IPS DF 6.9 (cell line): ENCODE measurements around the gene HEPHL1.

Experiments used
- DNase-seq: peaks from one replicate; pipeline ENCODE4 v3.0.0-alpha.2; 2013; ENCODE audit warnings: low read depth, low spot score
- H3K27ac ChIP-seq: one replicate; pipeline ENCODE4 v1.5.1; 2013; ENCODE audit warnings: low read length, control low read depth
- H3K27me3 ChIP-seq: 2 replicates; pipeline ENCODE4 v1.6.1; 2013; ENCODE audit warnings: mild to moderate bottlenecking, low read length; ENCODE audit not compliant: control insufficient read depth, insufficient read depth
- H3K36me3 ChIP-seq: 2 replicates; pipeline ENCODE4 v1.6.1; 2013; ENCODE audit warnings: low read length; ENCODE audit not compliant: control insufficient read depth, insufficient read depth
- H3K4me1 ChIP-seq: 2 replicates; pipeline ENCODE4 v1.6.1; 2013; ENCODE audit warnings: low read length; ENCODE audit not compliant: control insufficient read depth, insufficient read depth
- H3K4me3 ChIP-seq: 2 replicates; pipeline ENCODE4 v1.5.1; 2013; ENCODE audit warnings: mild to moderate bottlenecking, low read length
- H3K9me3 ChIP-seq: 2 replicates; pipeline ENCODE4 v1.6.1; 2013; ENCODE audit warnings: low read length, inconsistent platforms; ENCODE audit not compliant: control insufficient read depth, insufficient read depth
- whole genome bisulfite sequencing: extraction: QIAGEN DNeasy Blood & Tissue Kit; methylation state at CpG from one replicate; pipeline ENCODE4 v1.1.7; 2013; ENCODE audit warnings: mixed read lengths, missing lambda C conversion rate; ENCODE audit not compliant: insufficient read length, insufficient coverage; 5-methylcytosine and 5-hydroxymethylcytosine counted together

HEPHL1 gene

DNA sequence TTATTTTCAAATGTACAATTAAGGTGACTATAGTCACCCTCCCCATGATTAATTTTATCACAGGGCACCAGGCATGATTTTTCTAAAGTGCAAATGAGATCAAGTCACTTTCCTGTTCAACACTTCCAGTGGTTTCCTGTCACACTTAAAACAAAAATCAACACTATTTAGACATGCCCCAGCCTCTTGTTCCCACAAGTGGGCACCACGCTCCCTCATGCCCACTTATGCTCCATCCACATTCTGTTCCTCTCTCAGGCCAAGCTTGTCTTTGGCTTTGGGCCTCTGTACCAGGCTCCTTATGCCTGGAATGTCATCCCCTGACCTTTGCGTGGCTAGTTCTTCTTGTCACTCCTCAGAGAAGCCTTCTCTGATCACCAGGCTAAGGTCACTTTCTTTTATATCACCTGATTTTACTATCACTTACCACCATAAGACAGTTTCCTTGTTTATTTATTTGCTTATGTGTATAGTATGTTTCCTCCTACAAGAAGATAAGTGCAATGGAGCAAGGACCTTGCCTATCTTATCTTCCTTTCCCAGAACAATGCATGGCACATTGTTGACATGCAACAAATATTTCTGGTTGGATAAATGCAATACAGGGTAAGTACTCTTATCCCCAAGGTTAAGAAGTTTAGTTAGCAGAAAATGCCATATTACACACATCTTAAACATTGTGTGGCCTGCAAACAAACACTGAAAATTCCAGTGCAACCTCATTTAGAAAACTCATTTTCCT lies 56.6 kb downstream of the HEPHL1 start:
- Histone ChIP-seq H3K4me3 (no peak overlapping the region), H3K27ac (no peak overlapping the region), H3K27me3 (no peaks in the 10 kb centered on the region), H3K36me3 (no peaks in the 10 kb centered on the region), H3K9me3 (no peaks in the 10 kb centered on the region), H3K4me1 (no peaks in the 10 kb centered on the region)
- no CpG with 5 or more reads among the region's 2 CpGs for WGBS
- no peak for DNase-seq

DNA sequence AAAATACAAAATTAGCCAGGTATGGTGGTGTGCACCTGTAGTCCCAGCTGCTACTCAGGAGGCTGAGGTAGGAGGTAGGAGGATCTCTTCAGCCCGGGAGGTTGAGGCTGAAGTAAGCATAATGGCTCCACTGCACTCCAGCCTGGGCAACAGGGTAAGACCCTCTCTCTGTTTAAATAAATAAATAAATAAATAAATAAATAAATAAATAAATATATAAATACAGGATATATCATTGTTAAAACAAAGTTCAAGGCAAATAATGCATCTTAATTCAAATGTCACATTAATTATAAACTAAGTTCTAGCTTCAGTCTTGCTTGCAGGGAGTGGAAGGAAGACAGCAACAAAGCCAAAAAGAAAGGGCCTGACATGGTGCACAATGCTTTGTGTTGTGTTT lies 63.0 kb downstream of the HEPHL1 start:
- H3K36me3 ChIP-seq = no peaks in the 10 kb centered on the region
- no peak overlapping the region for H3K27ac ChIP-seq
- H3K4me3 ChIP-seq = no peak overlapping the region
- H3K4me1 ChIP-seq = no peaks in the 10 kb centered on the region
- H3K27me3 ChIP-seq = no peaks in the 10 kb centered on the region
- no peak for DNase-seq
- H3K9me3 ChIP-seq = no peaks in the 10 kb centered on the region; the same call in 1 of the 2 replicates
- no CpG with 5 or more reads among the region's 1 CpG for whole genome bisulfite sequencing

DNA sequence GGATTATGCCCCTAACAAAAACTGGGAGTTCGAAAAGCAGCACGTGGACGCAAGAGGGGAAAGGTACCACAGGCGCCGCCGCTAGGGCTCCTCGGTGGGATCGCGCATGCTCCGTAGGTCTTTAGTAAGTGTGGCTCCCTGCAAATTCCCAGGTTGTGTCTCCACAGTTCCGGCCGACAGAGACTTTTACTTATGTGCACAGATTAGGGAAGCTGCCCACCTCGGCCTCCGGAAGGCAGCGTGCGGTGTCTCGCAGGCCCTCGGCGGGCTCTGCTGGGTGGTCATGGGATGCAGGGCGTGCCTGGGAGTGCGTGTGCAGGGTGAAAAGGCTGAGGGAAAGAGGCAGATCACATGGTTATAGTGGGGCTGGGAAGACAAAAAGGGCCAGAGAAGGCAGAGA lies 67.8 kb downstream of the HEPHL1 start:
- no peaks in the 10 kb centered on the region for H3K4me1 ChIP-seq
- no peaks in the 10 kb centered on the region for H3K36me3 ChIP-seq
- no peaks in the 10 kb centered on the region for H3K27me3 ChIP-seq
- no peak overlapping the region for H3K27ac ChIP-seq
- no peaks in the 10 kb centered on the region; the same call in 1 of the 2 replicates for H3K9me3 ChIP-seq
- no CpG with 5 or more reads among the region's 21 CpGs for WGBS
- no peak overlapping the region for H3K4me3 ChIP-seq
- DNase-seq = no peak

DNA sequence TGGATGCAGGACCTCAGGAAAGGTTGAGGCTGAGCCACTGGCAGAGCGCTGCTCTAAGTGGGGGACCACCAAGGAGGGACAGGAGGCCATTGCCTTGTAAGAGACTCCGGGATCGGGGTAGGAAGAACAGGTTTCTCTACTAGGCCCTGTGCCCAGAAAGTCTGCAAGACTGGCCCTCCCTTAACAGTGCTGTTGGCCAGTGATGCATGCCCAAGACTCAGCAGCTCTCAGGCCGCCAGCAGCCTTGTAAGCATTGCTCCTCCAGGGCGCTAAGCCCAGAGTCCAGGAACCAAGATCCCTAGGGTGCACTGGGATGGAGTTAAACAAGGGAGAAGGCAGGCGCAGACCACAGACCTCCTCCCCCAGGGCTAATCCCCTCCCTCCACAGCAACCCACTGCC lies 68.2 kb downstream of the HEPHL1 start:
- WGBS = no CpG with 5 or more reads among the region's 6 CpGs

DNA sequence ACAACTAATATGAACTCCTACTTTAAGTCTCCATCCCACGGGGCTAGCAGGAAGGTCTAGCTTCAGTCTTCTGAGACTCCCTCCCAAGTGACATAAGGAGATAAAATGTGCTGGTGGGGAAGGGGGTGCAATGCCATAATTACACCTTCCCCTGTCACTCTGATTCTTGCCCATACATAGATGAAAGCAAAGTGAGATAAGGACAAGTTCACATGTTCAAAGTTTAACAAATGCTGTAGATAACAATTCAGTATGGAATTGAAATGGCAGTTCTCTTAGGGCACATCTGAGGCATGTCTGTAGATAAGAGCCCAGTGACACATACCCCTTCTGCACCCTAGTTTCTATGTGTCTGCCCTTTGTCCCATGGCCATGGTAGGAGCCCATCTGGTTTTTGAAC lies 69.2 kb downstream of the HEPHL1 start:
- Histone ChIP-seq H3K4me3 (no peak overlapping the region), H3K9me3 (no peaks in the 10 kb centered on the region; the same call in 1 of the 2 replicates), H3K4me1 (no peaks in the 10 kb centered on the region), H3K27ac (no peak overlapping the region), H3K36me3 (no peaks in the 10 kb centered on the region), H3K27me3 (no peaks in the 10 kb centered on the region)
- no CpG with 5 or more reads among the region's 1 CpG for WGBS
- no peak for DNase-seq

More for the DNA sequence above, 68.2 kb downstream of the HEPHL1 start:
- H3K9me3 ChIP-seq = no peaks in the 10 kb centered on the region; the same call in 1 of the 2 replicates
- no peak overlapping the region for H3K27ac ChIP-seq
- no peak for DNase-seq
- no peaks in the 10 kb centered on the region for H3K4me1 ChIP-seq
- H3K36me3 ChIP-seq = no peaks in the 10 kb centered on the region
- no peaks in the 10 kb centered on the region for H3K27me3 ChIP-seq
- no peak overlapping the region for H3K4me3 ChIP-seq

DNA sequence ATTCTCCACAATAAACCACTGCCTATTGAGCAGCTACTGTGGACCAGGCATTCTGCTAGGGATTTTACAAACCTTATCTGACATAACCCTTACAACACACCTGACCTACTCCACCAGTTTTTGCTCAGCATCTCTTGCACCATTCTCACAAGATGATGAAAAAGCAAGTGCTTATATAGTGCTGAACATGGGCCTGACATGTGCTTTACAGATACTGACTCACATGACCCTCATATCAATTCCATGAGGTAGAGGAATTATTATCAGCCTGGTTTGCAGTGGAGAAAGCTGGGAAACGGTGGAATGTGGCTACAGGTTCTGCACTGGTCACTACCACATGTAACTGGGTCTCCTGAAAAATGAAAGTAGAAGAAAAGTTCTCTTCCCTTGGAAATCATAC lies 69.9 kb downstream of the HEPHL1 start:
- Histone ChIP-seq H3K27ac (no peak overlapping the region), H3K9me3 (no peaks in the 10 kb centered on the region; the same call in 1 of the 2 replicates), H3K4me3 (no peak overlapping the region), H3K4me1 (no peaks in the 10 kb centered on the region), H3K27me3 (no peaks in the 10 kb centered on the region), H3K36me3 (no peaks in the 10 kb centered on the region)
- no CpG with 5 or more reads among the region's 1 CpG for WGBS
- no peak for DNase-seq

DNA sequence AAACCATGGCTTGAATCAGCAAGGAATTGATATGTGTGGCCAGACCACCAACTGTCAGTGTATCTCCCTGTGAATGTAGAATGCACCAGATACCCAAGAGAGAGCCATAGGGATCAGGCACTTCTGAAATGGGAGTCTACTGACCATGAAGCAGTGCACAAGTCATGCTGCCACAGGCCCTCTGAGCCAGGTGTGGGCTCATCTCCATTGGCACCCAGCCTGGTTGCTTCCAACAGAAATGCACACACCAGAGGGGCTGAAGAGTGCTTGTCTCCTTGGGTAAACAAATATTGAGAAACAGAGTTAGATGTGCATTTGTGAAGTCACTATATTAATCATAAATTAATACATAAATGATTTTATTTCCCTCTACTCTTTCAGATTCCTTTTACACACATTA lies 79.1 kb downstream of the HEPHL1 start:
- Histone ChIP-seq H3K4me3 (no peak overlapping the region), H3K4me1 (no peaks in the 10 kb centered on the region), H3K9me3 (peaks cover 1% of the 10 kb centered on the region), H3K27me3 (no peaks in the 10 kb centered on the region), H3K36me3 (no peaks in the 10 kb centered on the region), H3K27ac (no peak overlapping the region)
- no peak for DNase-seq

DNA sequence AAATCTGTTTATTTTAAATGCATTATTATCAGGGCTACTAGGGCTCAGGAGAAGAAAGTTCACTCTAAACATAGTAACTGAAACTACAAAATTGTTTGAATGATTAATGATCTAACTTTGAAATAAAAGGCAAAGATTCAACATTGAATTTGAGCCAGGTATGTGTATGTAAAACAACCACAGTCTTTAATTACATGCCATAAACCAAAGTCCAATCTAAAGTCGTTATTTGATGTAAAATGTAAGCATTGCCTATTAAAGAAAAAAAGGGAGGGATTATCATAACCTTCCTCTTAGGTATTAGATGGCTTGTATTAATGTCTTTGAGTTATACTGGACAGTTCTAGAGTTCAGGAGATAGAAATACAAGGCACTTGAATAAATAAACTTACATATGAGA lies 82.3 kb downstream of the HEPHL1 start:
- Histone ChIP-seq H3K4me3 (no peak overlapping the region), H3K36me3 (no peaks in the 10 kb centered on the region), H3K27me3 (no peaks in the 10 kb centered on the region), H3K4me1 (no peaks in the 10 kb centered on the region), H3K27ac (no peak overlapping the region), H3K9me3 (peaks cover 1% of the 10 kb centered on the region)
- no CpG with 5 or more reads among the region's 1 CpG for WGBS
- DNase-seq = no peak

DNA sequence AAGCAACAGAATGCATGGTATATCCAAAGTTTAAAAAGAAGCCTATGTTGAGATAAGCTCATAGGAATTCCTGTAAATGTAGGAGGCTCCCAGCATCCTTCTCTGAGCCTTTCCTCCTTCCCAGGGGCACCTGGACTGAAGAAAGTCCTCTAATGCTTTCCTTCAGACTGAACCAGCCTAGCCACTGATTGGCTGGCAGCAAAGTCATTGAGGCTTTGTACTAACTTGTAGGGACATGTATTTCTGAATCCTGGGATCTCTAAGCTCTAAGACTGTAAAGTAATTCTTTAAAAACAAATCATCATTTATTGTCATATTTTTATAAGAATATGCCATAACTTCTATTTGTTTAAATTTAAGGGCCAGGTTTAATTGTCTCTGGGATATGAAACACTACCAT lies 83.6 kb downstream of the HEPHL1 start:
- H3K9me3 ChIP-seq = peaks cover 1% of the 10 kb centered on the region
- no peaks in the 10 kb centered on the region for H3K36me3 ChIP-seq
- no peaks in the 10 kb centered on the region for H3K4me1 ChIP-seq
- DNase-seq = no peak
- no peak overlapping the region for H3K4me3 ChIP-seq
- no peak overlapping the region for H3K27ac ChIP-seq
- no peaks in the 10 kb centered on the region for H3K27me3 ChIP-seq

DNA sequence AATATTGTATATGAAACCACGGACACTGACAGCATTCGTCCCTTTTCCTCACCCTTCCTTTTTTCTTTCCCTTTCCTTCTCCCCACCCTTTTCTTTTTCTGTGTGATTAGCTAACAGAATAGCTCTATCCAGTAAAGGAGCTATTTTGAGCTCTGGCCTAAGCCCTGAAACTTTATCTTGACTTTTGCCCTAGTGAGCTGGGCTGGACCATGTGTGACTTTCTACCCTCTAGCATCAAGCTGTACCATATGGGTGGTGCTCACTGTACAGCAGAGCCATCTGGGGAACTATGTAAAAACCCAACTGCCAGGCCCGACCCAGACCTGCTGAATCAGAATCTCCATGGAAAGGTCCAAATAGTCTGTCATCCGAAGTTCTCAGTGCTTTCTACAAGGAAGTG lies 85.6 kb downstream of the HEPHL1 start:
- Histone ChIP-seq H3K27me3 (no peaks in the 10 kb centered on the region), H3K36me3 (no peaks in the 10 kb centered on the region), H3K27ac (no peak overlapping the region), H3K9me3 (no peaks in the 10 kb centered on the region), H3K4me1 (no peaks in the 10 kb centered on the region), H3K4me3 (no peak overlapping the region)
- WGBS = no CpG with 5 or more reads among the region's 4 CpGs
- DNase-seq = no peak

DNA sequence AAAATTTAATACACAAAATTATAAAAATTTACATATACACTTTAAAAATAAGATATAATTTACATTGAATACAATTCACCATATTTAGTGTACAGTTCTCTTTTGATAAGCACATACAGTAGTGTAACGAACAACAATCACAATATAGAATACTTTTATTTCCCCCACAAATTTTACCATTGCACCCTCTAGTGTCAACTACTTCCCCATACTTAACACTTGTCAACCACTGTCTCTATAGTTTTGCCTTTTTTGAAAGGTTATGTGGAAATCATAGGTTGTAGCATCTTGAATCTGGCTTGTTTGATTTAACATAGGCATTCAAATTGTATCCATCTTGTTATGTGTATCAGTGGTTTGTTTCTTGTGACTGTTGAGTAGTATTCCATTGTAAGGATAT lies 86.2 kb downstream of the HEPHL1 start:
- no peak overlapping the region for H3K4me3 ChIP-seq
- WGBS = no CpG with 5 or more reads among the region's 1 CpG
- DNase-seq = no peak
- H3K9me3 ChIP-seq = no peaks in the 10 kb centered on the region
- no peak overlapping the region for H3K27ac ChIP-seq
- H3K36me3 ChIP-seq = no peaks in the 10 kb centered on the region
- no peaks in the 10 kb centered on the region for H3K4me1 ChIP-seq
- H3K27me3 ChIP-seq = no peaks in the 10 kb centered on the region
